IMR-90 (cell line): ENCODE measurements around the gene CCK. TPM values are rescaled to one million over a fixed set of nuclear protein-coding genes. Genes with fewer than 3 reads are reported as not detected.

Source experiments
- ATAC-seq: fragments of 200-7000 bp; cut with Tn5 transposase; 2 replicates; pipeline ENCODE4 v1.9.1; 2020; ENCODE audit warnings: low read depth, mild to moderate bottlenecking, moderate library complexity
- BruUV-seq: library from RNA; stranded (reverse); fragments of 400-500 nt; replicated peaks from 2 replicates; lab custom pipeline; 2021; lab: Mats Ljungman, UMichigan
- CTCF ChIA-PET: fragments of 300-600 bp; formaldehyde crosslinking; extraction: SDS; loops from one replicate; lab custom pipeline; 2021; ENCODE audit warnings: antibody characterized with exemption; lab: Yijun Ruan, JAX
- POLR2A ChIA-PET: fragments of 300-600 bp; sonication (Branson Sonifier 250); formaldehyde crosslinking; loops from one replicate; lab custom pipeline; 2022; ENCODE audit warnings: antibody characterized with exemption; ENCODE audit not compliant: unreplicated experiment; lab: Charles Lee
- DNase-seq: peaks from one replicate; pipeline ENCODE4 v3.0.0; 2013
- H2AFZ ChIP-seq: replicated peaks from 2 replicates; pipeline ENCODE3; 2013; ENCODE audit warnings: low read length, mild to moderate bottlenecking; ENCODE audit not compliant: poor library complexity
- H2AK5ac ChIP-seq: 2 replicates; pipeline ENCODE4 v1.6.1; 2013; ENCODE audit warnings: low read depth, low read length, inconsistent platforms
- H2AK9ac ChIP-seq: replicated peaks from 2 replicates; pipeline ENCODE3; 2013; ENCODE audit warnings: mild to moderate bottlenecking, low read depth, low read length, moderate library complexity; ENCODE audit not compliant: poor library complexity
- H2BK120ac ChIP-seq: 2 replicates; pipeline ENCODE4 v1.6.1; 2013; ENCODE audit warnings: low read depth, low read length, inconsistent platforms
- H2BK15ac ChIP-seq: 3 replicates; pipeline ENCODE4 v1.6.1; 2013; ENCODE audit warnings: low read depth, low read length, inconsistent platforms
- H2BK20ac ChIP-seq: 2 replicates; pipeline ENCODE4 v1.6.1; 2013; ENCODE audit warnings: low read depth, mild to moderate bottlenecking, inconsistent platforms, low read length, moderate library complexity
- H2BK5ac ChIP-seq: 2 replicates; pipeline ENCODE4 v1.6.1; 2013; ENCODE audit warnings: mild to moderate bottlenecking, low read depth, low read length, inconsistent platforms; ENCODE audit not compliant: poor library complexity, severe bottlenecking
- H3K14ac ChIP-seq: replicated peaks from 2 replicates; pipeline ENCODE4 v1.6.1; 2013; ENCODE audit warnings: low read depth, low read length, inconsistent platforms
- H3K18ac ChIP-seq: 2 replicates; pipeline ENCODE4 v1.6.1; 2013; ENCODE audit warnings: low read depth, low read length, control low read depth
- H3K23ac ChIP-seq: 2 replicates; pipeline ENCODE4 v1.6.1; 2013; ENCODE audit warnings: low read depth, low read length, inconsistent platforms
- H3K27ac ChIP-seq: 2 replicates; pipeline ENCODE4 v1.5.1; 2013; ENCODE audit warnings: mild to moderate bottlenecking, control low read depth, low read length; ENCODE audit not compliant: insufficient read depth
- H3K27me3 ChIP-seq: 2 replicates; pipeline ENCODE4 v1.6.1; 2013; ENCODE audit warnings: low read length; ENCODE audit not compliant: control insufficient read depth, insufficient read depth
- H3K36me3 ChIP-seq: 2 replicates; pipeline ENCODE4 v1.6.1; 2013; ENCODE audit warnings: low read length, mixed read lengths; ENCODE audit not compliant: control insufficient read depth, insufficient read depth
- H3K4ac ChIP-seq: 2 replicates; pipeline ENCODE4 v1.6.1; 2013; ENCODE audit warnings: low read depth, low read length, inconsistent platforms
- H3K4me1 ChIP-seq: 2 replicates; pipeline ENCODE4 v1.6.1; 2013; ENCODE audit warnings: low read length, mixed read lengths; ENCODE audit not compliant: control insufficient read depth, insufficient read depth
- H3K4me2 ChIP-seq: 2 replicates; pipeline ENCODE4 v1.6.1; 2013; ENCODE audit warnings: low read depth, mild to moderate bottlenecking, control low read depth, low read length, moderate library complexity
- H3K4me3 ChIP-seq: 2 replicates; pipeline ENCODE4 v1.5.1; 2013; ENCODE audit warnings: low read depth, mild to moderate bottlenecking, control low read depth, low read length, moderate library complexity; ENCODE audit not compliant: insufficient read depth
- H3K56ac ChIP-seq: 2 replicates; pipeline ENCODE4 v1.6.1; 2013; ENCODE audit warnings: low read length, inconsistent platforms; ENCODE audit not compliant: insufficient read depth; ENCODE audit errors: extremely low read depth
- H3K79me1 ChIP-seq, 2 experiments: 2 replicates each; pipeline ENCODE4 v1.6.1; 2013; ENCODE audit warnings: low read length in 2 of 2, inconsistent platforms in 1 of 2, low read depth in 1 of 2
- H3K9ac ChIP-seq: 2 replicates; pipeline ENCODE4 v1.6.1; 2013; ENCODE audit warnings: low read depth, low read length, control low read depth
- H3K9me1 ChIP-seq: 2 replicates; pipeline ENCODE4 v1.6.1; 2013; ENCODE audit warnings: low read length, inconsistent platforms; ENCODE audit not compliant: insufficient read depth
- H3K9me3 ChIP-seq: 2 replicates; pipeline ENCODE4 v1.6.1; 2013; ENCODE audit warnings: low read length; ENCODE audit not compliant: control insufficient read depth, insufficient read depth
- H4K20me1 ChIP-seq: 2 replicates; pipeline ENCODE4 v1.6.1; 2013; ENCODE audit warnings: low read length, inconsistent platforms; ENCODE audit not compliant: insufficient read depth
- H4K5ac ChIP-seq: 2 replicates; pipeline ENCODE4 v1.6.1; 2013; ENCODE audit warnings: mild to moderate bottlenecking, low read depth, low read length, control low read depth
- H4K8ac ChIP-seq, 2 experiments: 2 replicates each; pipeline ENCODE4 v1.6.1; 2013; ENCODE audit warnings: low read depth in 2 of 2, low read length in 2 of 2, control low read depth in 1 of 2, inconsistent platforms in 1 of 2
- H4K91ac ChIP-seq: 2 replicates; pipeline ENCODE4 v1.6.1; 2013; ENCODE audit warnings: low read depth, low read length, inconsistent platforms; ENCODE audit not compliant: insufficient read depth
- CEBPB ChIP-seq: IDR thresholded peaks from 2 replicates; pipeline ENCODE4 v1.6.1; 2012; ENCODE audit warnings: low read depth, low read length, improper control_type of control experiment
- ELK1 ChIP-seq: fragments of 150-350 bp; IDR thresholded peaks from 2 replicates; pipeline ENCODE4 v1.6.1; 2016; ENCODE audit warnings: low read depth, mild to moderate bottlenecking, low read length, moderate library complexity, borderline replicate concordance
- FOS ChIP-seq: fragments of 150-350 bp; IDR thresholded peaks from 2 replicates; pipeline ENCODE4 v1.6.1; 2016; ENCODE audit warnings: low read depth, low read length
- MAFK ChIP-seq: IDR thresholded peaks from 2 replicates; pipeline ENCODE4 v1.6.1; 2012; ENCODE audit warnings: low read depth, low read length, improper control_type of control experiment
- POLR2A ChIP-seq: IDR thresholded peaks from 2 replicates; pipeline ENCODE4 v1.6.1; 2012; ENCODE audit warnings: mild to moderate bottlenecking, low read depth, low read length
- WGBS, 2 experiments: methylation state at CpG; one replicate each; pipeline versions ENCODE4 v1.1.5 to v1.1.7; 2013; ENCODE audit warnings: missing lambda C conversion rate in 2 of 2; ENCODE audit not compliant: insufficient read length in 1 of 2; ENCODE audit errors: extremely low coverage in 2 of 2; 5-methylcytosine and 5-hydroxymethylcytosine counted together
- dilution Hi-C: fragments of 300-500 bp; cut with HindIII; formaldehyde crosslinking; loops from one replicate; pipeline ENCODE4 v1.14.3; 2018; ENCODE audit warnings: low sequenced_read_pairs; ENCODE audit not compliant: unreplicated experiment
- in situ Hi-C: fragments of 300-500 bp; cut with MboI; formaldehyde crosslinking; loops from 3 replicates; pipeline ENCODE4 v1.14.3; 2019; ENCODE audit warnings: low sequenced_read_pairs, inconsistent platforms, mixed read lengths
- intact Hi-C: fragments of 100-400 bp; cut with micrococcal nuclease; formaldehyde crosslinking; loops from 2 replicates; pipeline ENCODE4 v1.10.0; 2022
- polyA plus RNA-seq, 3 experiments: library from polyadenylated mRNA; depleted of rRNA; stranded (reverse); fragments of >200 nt; gene quantifications; 2 replicates each; pipeline ENCODE4 v1.2.3, GENCODE V29; 2012; ENCODE audit warnings: low replicate concordance in 1 of 3
- total RNA-seq: library from RNA; depleted of rRNA; stranded (reverse); fragments of >200 nt; gene quantifications from 2 replicates; pipeline ENCODE4 v1.2.3, GENCODE V29; 2012

CCK gene
- total and polyA plus RNA-seq, 2 of the 4 experiments (the other 2 are of a cell fraction), result 0.43 TPM; not detected in 1

DNA sequence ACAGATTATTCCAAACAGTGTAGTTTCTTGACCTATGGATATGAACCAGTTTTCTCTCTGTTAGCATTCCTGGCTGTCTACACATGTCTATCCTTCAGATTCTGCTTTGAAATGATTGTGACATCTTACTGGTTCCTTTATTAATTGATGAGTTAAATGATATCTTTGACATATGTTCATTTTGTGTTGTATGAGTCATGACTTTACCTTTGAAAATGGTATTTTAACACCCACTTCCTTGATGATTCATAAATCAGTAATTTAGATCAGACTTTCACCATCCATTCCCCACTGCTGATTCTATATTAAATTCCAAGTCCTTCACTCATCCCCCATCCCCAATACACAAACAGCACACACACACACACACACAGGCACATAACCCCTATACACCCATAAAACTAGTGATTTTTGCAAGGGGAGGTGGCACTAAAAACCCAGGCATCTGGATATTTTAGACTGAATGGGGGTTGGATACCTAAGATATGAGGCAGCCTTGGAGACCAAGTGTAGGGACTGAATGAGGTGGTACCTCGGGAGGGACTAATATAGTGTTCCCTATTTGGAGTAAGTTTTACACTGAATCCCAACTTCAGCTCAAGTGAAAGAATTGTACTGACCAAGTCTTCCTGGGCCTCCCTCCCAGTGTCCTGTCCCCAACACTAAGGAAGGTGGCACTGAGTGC, 9.7 kb downstream of the CCK start:
- CTCF ChIA-PET, result no interaction called here
- Histone ChIP-seq H3K18ac (no peak overlapping the region), H3K9me1 (no peaks in the 10 kb centered on the region; the same call in 1 of the 2 replicates), H2AFZ (no peak overlapping the region), H2BK15ac (no peak overlapping the region), H4K20me1 (no peaks in the 10 kb centered on the region), H3K14ac (0 out of 2 replicates have a peak overlapping the region, but pooled peaks have one; percentile 0), H3K9me3 (no peaks in the 10 kb centered on the region), H3K4me1 (peaks cover 2% of the 10 kb centered on the region; the same call in 1 of the 2 replicates), H2BK120ac (peak overlapping the region; percentile 12), H3K9ac (no peak overlapping the region), H2BK20ac (no peak overlapping the region; the same call in 1 of the 2 replicates), H3K4me3 (no peak overlapping the region), H3K56ac (no peak overlapping the region), H3K4ac (peak overlapping the region; percentile 46), H3K23ac (no peak overlapping the region), H4K8ac (peak overlapping the region in 1 of 2 experiments; percentile 5; a peak in 1 of 4 replicates), H4K91ac (no peak overlapping the region), H3K27me3 (peaks cover 14% of the 10 kb centered on the region), H2BK5ac (no peak overlapping the region), H2AK5ac (peak overlapping the region; percentile 16; the same call in 1 of the 2 replicates), H3K36me3 (no peaks in the 10 kb centered on the region), H2AK9ac (no peak overlapping the region), H3K4me2 (no peak overlapping the region), H3K27ac (no peak overlapping the region), H3K79me1 (no peaks in the 10 kb centered on the region), H4K5ac (no peak overlapping the region)
- dilution Hi-C loops, result no loop called here
- BruUV-seq, result no TSS peak
- peak; percentile 56 for DNase-seq
- no CpG with 5 or more reads among the region's 1 CpG for WGBS, 2 experiments
- intact Hi-C loops, result no loop called here
- POLR2A ChIA-PET, result no interaction called here
- TF ChIP-seq CEBPB (peak; percentile 39; the same call in 1 of the 2 replicates), POLR2A (no peak), FOS (peak; percentile 61), ELK1 (no peak), MAFK (no peak)
- peak; percentile 46; the same call in 1 of the 2 replicates for ATAC-seq
- in situ Hi-C loops, result loop anchor here (10.0 kb wide), 1 partner anchor 279 kb away; no protein-coding TSS in a partner anchor
